Heart right ventricle (tissue), 16 donors: ENCODE data around the gene TSPO. TPM values are rescaled to one million over a fixed set of nuclear protein-coding genes. Genes with fewer than 3 reads are reported as not detected.

Experiments used
- ATAC-seq, 8 donors: fragments of 200-7000 bp; cut with Tn5 transposase; one replicate each; pipeline ENCODE4 v1.9.1; 2020; ENCODE audit warnings: mild to moderate bottlenecking in 8 of 8, moderate library complexity in 8 of 8, moderate number of reproducible peaks in 1 of 8
- DNase-seq, 2 donors: peaks; one replicate each; pipeline ENCODE4 v3.0.0-alpha.2; 2020
- H3K27ac ChIP-seq, 10 donors: fragments of 200-600 bp; sonication (generic) in 2 of 10; one replicate each; pipeline versions ENCODE4 v1.5.0 to v1.8.0; 2020 to 2022; ENCODE audit warnings: mild to moderate bottlenecking in 3 of 10
- H3K27me3 ChIP-seq, 7 donors: fragments of 200-600 bp; one replicate each; pipeline ENCODE4 v1.8.0; 2021 to 2022; ENCODE audit warnings: mild to moderate bottlenecking in 2 of 7
- H3K36me3 ChIP-seq, 9 donors: fragments of 200-600 bp; sonication (generic) in 1 of 9; one replicate each; pipeline versions ENCODE4 v1.5.0 to v1.8.0; 2020 to 2022; ENCODE audit warnings: mild to moderate bottlenecking in 2 of 9
- H3K4me1 ChIP-seq, 9 donors: fragments of 200-600 bp; sonication (generic) in 1 of 9; one replicate each; pipeline versions ENCODE4 v1.5.0 to v1.8.0; 2020 to 2022; ENCODE audit warnings: mild to moderate bottlenecking in 4 of 9
- H3K4me3 ChIP-seq, 10 donors: fragments of 200-600 bp; sonication (generic) in 2 of 10; one replicate each; pipeline versions ENCODE4 v1.5.0 to v1.8.0; 2020 to 2022; ENCODE audit warnings: mild to moderate bottlenecking in 7 of 10, moderate library complexity in 2 of 10
- H3K9me3 ChIP-seq, 11 donors: fragments of 200-600 bp in 10 of 11; sonication (generic) in 2 of 11; one replicate each; pipeline versions ENCODE4 v1.5.0 to v1.8.0; 2013 to 2022; ENCODE audit warnings: mild to moderate bottlenecking in 2 of 11, control low read depth in 1 of 11, moderate library complexity in 1 of 11
- CTCF ChIP-seq, 9 donors: fragments of 200-600 bp; sonication (generic) in 2 of 9; IDR thresholded peaks; one replicate each; pipeline versions ENCODE4 v1.5.0 to v1.8.0; 2021 to 2022; ENCODE audit warnings: antibody characterized with exemption in 9 of 9, mild to moderate bottlenecking in 5 of 9, moderate library complexity in 1 of 9
- WGBS, 2 donors: extraction: QIAGEN DNeasy Blood & Tissue Kit; methylation state at CpG; one replicate each; pipeline ENCODE4 v1.1.7; 2013; ENCODE audit warnings: inconsistent platforms in 1 of 2; 5-methylcytosine and 5-hydroxymethylcytosine counted together
- intact Hi-C, 10 donors: fragments of 100-400 bp; cut with DNase I; formaldehyde crosslinking; loops; one replicate each; pipeline versions ENCODE4 v1.11.1 to v1.14.2; 2022
- polyA plus RNA-seq, 2 donors: library from polyadenylated mRNA; stranded (reverse); fragments of 200-250 nt; gene quantifications; one replicate each; pipeline ENCODE4 v1.2.3, GENCODE V29; 2013
- total RNA-seq, 10 donors: library from RNA; stranded (reverse); fragmentation: NEBNext Ultra II Directional in 3 of 10; extraction: Animal tissue kit (Norgen Biotek cat#: 25700) in 3 of 10; gene quantifications; one replicate each; pipeline versions ENCODE4 v1.2.1 to v1.2.4, GENCODE V29; 2021 to 2023
- donor health status: Arrhythmogenic right ventricular cardiomyopathy.
- donor health status: ischemic (EF 13 %, LVEDD 7.1; RV severe dilation, severe dysfunction).
- donor health status: healthy with polysubstance abuse.
- donor health status: DM: no; HTN: yes; CAD: no.
- donor health status: DM: no; HTN: no; CAD: no.
- donor health status: ischemic (EF 25% LVEDD 6.9; RV normal size, moderate dysfunction).
- donor health status: ischemic (EF 25% LVEDD 5.7; RV mildly dilated, moderate dysfunction).
- donor health status: healthy.
- donor health status: DM: yes; HTN: yes; CAD: no.
- donor health status: Ischemic cardiomyopathy.
- donor health status: ischemic (EF 35%, LVEDD 5.7; RV mildly dilated, moderate dysfunction).
- donor health status: nonischemic (EF 11% LVEDD 7.7; RV severe dilation, severe dysfunction).
- donor health status: DM: yes; HTN: yes; CAD: no.
- donor health status: PGD.
- donor health status: ischemic (EF 29% LVEDD 5.4; RV normal size, mild dysfunction).
- donor health status: nonischemic (EF 23%, LVEDD 6.1; RV moderate dilation, normal function).

The TSPO gene
- total and polyA plus RNA-seq, 12 donors = 84.7 to 258 (median 102) TPM

DNA sequence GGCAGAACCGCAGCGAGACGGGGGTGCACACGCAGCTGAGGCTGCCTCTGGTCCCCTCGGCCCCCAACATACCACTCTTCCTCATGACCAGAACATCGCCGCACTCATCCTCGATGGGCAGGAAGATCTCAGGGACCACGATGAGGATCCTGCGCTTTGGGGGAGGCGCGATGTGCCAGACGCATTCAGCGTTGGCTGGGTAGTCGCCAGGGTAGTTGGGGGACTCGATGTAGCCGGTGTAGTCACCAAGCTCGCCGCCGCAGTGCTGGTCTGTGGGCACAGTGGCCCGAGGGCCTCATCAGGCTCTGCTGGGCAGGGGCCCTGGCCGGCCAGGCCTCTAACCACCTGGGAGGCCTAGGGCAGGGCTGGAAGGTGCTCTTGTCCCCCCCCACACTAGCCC lies 58.6 kb downstream of the TSPO start:
- WGBS, 2 donors = 92 to 94% methylated on average over 22 of the region's 22 CpGs
- no peaks in the 10 kb centered on the region for H3K9me3 ChIP-seq
- H3K4me1 ChIP-seq = peaks cover 0 to 7% (median 5%) of the 10 kb centered on the region in 9 donors
- H3K27me3 ChIP-seq = peaks cover 0 to 7% (median 0%) of the 10 kb centered on the region in 7 donors
- H3K4me3 ChIP-seq = no peak overlapping the region
- no peak for DNase-seq
- TF ChIP-seq CTCF (IDR thresholded peaks at IDR 0.05) = no peak
- intact Hi-C loops = no loop called here
- H3K36me3 ChIP-seq = no peaks in the 10 kb centered on the region
- no peak overlapping the region for H3K27ac ChIP-seq
- no peak for ATAC-seq

- no peak for TF ChIP-seq CTCF (IDR thresholded peaks at IDR 0.05)
- intact Hi-C loops = no loop called here
- no peak for ATAC-seq
- peaks cover 0 to 7% (median 5%) of the 10 kb centered on the region in 9 donors for H3K4me1 ChIP-seq
- no peaks in the 10 kb centered on the region for H3K9me3 ChIP-seq
- no peak overlapping the region for H3K4me3 ChIP-seq
- H3K36me3 ChIP-seq = no peaks in the 10 kb centered on the region
- WGBS, 2 donors = 91 to 93% methylated on average over 34 of the region's 34 CpGs
- no peak overlapping the region for H3K27ac ChIP-seq
- H3K27me3 ChIP-seq = peaks cover 0 to 11% (median 0%) of the 10 kb centered on the region in 7 donors
- no peak for DNase-seq
Measured at GRCh38 chr22:43210631-43211515, 59.5 kb downstream of the TSPO start.

DNA sequence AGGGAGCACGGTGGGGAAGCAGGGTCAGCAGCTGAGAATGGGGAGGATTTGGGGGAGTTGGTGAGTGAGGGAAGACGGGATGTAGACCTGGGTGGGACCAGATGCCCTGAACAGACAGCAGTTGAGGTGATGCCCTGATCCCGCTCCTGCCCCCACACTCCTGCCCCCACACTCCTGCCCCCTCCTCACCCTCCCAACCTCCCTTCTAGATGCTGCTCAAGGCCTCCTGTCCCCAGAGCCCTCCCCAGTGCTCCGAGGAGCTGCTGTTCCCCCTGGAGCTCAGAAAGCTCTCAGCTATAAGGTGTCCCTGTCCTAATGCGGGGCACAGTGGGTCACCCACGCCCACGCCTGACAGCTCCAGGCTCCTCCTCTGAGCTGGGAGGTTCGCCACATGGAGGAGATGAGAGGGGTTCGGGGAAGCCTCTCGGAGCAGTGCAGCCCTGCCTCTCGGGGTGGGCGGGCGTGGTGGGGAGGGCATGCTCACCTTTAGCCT lies 60.6 kb downstream of the TSPO start:
- peaks cover 0 to 6% (median 0%) of the 10 kb centered on the region in 9 donors for H3K4me1 ChIP-seq
- no peak overlapping the region for H3K27ac ChIP-seq
- intact Hi-C loops = no loop called here
- no peaks in the 10 kb centered on the region for H3K9me3 ChIP-seq
- no peak for DNase-seq
- H3K4me3 ChIP-seq = no peak overlapping the region
- no peak for ATAC-seq
- no peaks in the 10 kb centered on the region for H3K36me3 ChIP-seq
- WGBS, 2 donors = 90 to 93% methylated on average over 13 of the region's 13 CpGs
- TF ChIP-seq CTCF (IDR thresholded peaks at IDR 0.05) = no peak
- peaks cover 0 to 11% (median 0%) of the 10 kb centered on the region in 7 donors for H3K27me3 ChIP-seq

DNA sequence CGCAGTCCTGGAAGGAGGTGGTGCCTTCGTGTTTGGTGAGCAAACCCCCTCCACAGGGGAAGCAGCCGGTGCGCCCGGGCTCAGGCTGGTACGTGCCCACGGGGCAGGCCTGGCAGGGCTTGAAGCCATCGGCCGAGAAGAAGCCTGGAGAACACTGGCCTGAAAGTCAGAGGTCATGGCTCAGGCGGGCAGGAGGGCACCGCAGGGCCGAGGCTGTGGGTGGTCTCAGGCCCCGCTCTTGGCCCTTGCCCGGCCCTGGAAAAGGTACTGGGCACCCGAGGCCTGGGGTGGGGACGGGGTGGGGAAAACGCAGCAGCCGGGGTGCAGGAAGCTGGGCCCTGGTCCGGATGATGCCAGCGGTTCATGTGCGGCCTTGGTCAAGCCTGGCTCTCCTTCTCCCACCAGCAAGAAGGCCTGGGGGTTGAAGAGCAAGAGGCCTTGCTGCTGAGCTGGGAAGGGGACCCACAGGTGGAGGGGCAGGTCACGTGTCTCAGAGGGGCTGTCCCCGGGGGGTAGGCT lies 61.1 kb downstream of the TSPO start:
- no peak overlapping the region for H3K27ac ChIP-seq
- ATAC-seq = no peak
- H3K4me1 ChIP-seq = peaks cover 0 to 6% (median 0%) of the 10 kb centered on the region in 9 donors
- no peak overlapping the region for H3K4me3 ChIP-seq
- intact Hi-C loops = no loop called here
- no peak for TF ChIP-seq CTCF (IDR thresholded peaks at IDR 0.05)
- H3K27me3 ChIP-seq = peaks cover 0 to 11% (median 3%) of the 10 kb centered on the region in 7 donors
- WGBS, 2 donors = 93 to 94% methylated on average over 23 of the region's 23 CpGs
- H3K36me3 ChIP-seq = no peaks in the 10 kb centered on the region
- no peak for DNase-seq
- H3K9me3 ChIP-seq = no peaks in the 10 kb centered on the region

Other genes starting within 250 kb of the TSPO start
- 10 to 100 TPM; 45.0 to 69.7 (median 57.8) TPM for gene PACSIN2, start 136.4 kb upstream of the TSPO start, total RNA-seq
- gene PACSIN2, start 136.4 kb upstream of the TSPO start, polyA plus RNA-seq = 10 to 100 TPM; 24.3 to 41.7 TPM
- 10 to 100 TPM in 7 of 10 donors, 1 to 10 TPM in 3; 7.2 to 14.5 (median 11.0) TPM for gene TTLL1, start 62.2 kb upstream of the TSPO start, total RNA-seq
- gene TTLL1, start 62.2 kb upstream of the TSPO start, polyA plus RNA-seq = 1 to 10 TPM; 4.5 to 5.7 TPM
- under 1 TPM in 5 of 10 donors, not detected in 5; 0.32 to 0.81 (median 0.57) TPM for gene BIK, start 40.8 kb upstream of the TSPO start, total RNA-seq
- gene BIK, start 40.8 kb upstream of the TSPO start, polyA plus RNA-seq = under 1 TPM; 0.28 to 0.88 TPM
- gene MCAT, start 8.2 kb upstream of the TSPO start, total RNA-seq = 10 to 100 TPM; 12.8 to 18.2 (median 15.2) TPM
- gene MCAT, start 8.2 kb upstream of the TSPO start, polyA plus RNA-seq = 10 to 100 TPM; 17.6 to 33.4 TPM
- 10 to 100 TPM in 4 of 10 donors, 1 to 10 TPM in 6; 8.0 to 18.9 (median 9.6) TPM for gene TTLL12, start 35.6 kb downstream of the TSPO start, total RNA-seq
- 10 to 100 TPM in 1 of 2 donors, 1 to 10 TPM in 1; 8.1 to 16.7 TPM for gene TTLL12, start 35.6 kb downstream of the TSPO start, polyA plus RNA-seq
- under 1 TPM in 9 of 10 donors, not detected in 1; 0.05 to 0.60 (median 0.23) TPM for gene SCUBE1, start 191.8 kb downstream of the TSPO start, total RNA-seq
- gene SCUBE1, start 191.8 kb downstream of the TSPO start, polyA plus RNA-seq = under 1 TPM; 0.01 to 0.07 TPM